GM19025 (cell line): ENCODE results near the gene ILKAP.

Experiments used
- ATAC-seq: cut with Tn5 transposase; IDR thresholded peaks from one replicate; pipeline ENCODE4 v1.9.1; 2021; ENCODE audit warnings: mild to moderate bottlenecking, low read depth, moderate library complexity; ENCODE audit not compliant: unreplicated experiment

The ILKAP gene

DNA sequence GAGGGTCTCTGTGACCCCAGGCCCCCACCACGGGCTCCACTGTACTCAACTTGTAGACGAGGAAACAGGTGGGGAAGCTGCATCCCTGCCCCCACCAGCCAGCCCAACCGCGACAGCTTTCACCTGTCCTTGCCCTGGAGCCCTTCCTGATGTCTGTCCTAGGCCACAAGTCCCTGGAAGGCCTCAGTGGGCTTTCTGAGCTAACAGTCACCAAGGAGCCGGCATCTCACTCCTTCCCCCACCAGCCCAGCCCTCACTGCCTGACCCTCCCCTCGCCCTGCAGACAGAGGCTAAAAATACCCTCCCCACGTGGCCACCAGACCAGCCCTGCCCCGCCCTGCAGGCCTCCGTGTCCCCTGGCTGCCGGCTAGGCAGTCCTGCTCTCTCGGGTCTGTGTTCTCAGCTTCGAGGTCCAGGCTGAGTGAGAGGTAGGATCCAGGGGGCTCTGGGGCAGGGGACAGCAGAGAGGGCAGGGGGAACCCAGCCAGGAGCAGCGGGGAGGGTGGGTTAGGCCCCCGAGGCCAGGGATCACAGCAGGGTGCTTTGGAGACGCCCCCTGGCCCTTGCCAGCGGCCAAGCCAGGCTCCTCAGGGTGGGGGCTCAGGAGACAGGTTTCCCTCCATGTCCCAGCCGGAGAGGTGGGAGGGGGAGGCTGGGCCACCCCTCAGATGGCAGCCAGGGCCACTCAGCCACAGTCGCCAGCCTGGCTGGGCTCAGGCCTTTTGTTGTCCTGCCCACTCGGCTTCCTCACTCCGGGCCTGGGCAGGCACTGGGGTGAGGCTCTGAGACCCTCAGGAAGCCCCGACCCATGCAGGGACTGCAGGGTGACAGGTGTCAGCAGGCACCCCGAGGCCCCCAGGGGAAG lies 64.9 kb downstream of the ILKAP start, which contains the start of gene KLHL30:
KLHL30 (plus strand) TSS at position 338 of the 865 bp plus-strand sequence. CDS start 2,087 bp downstream, outside the sequence.
- no peak for ATAC-seq

DNA sequence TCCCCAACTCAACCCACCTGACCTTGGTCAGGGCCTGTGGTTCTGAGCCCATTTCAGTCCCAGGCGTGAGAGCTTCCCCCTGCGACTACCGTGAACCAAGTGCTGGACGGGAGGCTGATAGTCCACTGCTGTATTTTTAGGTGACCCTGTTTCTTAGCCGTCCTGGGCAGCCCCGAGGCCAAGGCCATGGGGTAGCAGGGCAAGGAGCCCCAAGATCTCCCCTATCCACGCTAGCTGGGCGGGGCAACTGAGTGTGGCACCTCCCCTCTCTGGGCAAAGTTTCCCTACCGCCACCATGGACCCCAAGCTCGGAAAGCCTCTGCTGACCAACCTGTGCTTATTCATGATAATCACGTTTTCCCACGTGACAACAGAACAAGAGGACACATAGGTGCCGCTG lies 65.6 kb downstream of the ILKAP start:
- ATAC-seq: no peak

DNA sequence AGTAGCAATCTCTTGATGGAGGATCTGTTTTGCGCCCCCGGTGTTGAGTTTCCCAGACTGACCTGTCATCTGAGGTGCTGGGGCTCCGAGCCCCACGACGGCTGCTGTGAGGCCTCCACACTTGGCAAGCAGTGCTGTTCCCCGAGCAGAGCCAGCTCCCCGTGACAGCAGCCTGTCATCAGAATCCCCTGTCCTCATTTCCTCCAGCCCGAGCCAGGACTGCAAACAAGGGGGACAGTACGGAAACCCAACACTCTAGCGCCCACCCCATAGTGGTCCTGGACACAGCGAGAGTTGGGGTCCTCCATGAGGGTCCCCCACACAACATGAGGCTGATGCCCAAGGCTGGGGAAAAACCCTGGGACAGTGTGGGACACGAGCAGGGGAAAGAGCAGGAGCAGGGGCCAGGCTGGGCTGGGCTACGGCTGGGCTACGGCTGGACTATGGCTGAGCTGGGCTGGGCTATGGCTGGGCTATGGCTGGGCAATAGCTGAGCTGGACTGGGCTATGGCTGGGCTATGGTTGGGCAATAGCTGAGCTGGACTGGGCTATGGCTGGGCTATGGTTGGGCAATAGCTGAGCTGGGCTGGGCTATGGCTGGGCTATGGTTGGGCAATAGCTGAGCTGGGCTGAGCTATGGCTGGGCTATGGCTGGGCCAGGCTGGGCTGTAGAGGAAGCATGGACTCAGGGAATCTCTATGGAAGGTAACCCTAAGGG lies 66.5 kb downstream of the ILKAP start:
- no peak for ATAC-seq

DNA sequence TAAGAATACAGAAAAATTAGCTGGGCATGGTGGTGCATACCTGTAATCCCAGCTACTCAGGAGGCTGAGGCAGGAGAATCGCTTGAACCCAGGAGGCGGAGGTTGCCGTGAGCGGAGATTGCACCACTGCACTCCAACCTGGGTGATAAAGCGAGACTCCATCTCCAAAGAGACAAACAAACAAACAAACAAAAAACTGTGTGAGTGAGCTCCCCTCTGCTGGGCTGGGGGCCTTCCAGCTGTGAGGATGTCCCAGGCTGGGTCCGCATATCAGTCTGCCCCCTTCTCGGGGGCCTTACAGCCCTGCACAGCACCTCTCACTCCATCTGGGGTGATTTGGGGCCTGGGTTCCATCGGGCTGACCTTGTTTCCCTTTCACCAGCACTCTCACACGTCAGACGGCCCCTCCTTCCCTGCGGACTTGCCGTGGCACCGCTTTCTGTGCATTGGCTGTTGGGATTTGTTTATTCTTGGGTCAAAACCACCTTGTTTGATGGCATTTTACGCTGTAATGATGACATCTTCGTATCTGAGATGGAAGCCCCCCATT lies 67.8 kb downstream of the ILKAP start:
- ATAC-seq: no peak

DNA sequence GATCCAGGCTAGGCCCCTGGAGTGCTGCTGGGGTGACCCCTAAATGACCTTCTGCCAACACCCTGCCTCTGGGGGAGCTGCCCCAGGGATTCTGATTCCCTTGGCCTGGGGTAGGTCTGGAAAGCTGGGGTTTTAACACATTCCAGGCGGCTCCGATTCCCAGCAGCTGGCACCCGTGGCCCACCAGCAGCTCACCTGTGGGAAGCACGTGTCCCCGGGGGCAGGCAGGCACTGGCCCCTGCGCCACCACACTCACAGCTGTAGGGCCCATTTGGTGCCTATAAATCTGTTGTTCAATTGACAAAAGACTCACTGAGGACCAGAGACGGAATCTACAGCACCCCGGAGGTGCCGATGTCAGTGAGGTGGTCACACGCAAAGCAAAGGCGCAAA lies 69.1 kb downstream of the ILKAP start:
- no peak for ATAC-seq

- no peak for ATAC-seq
Observed at GRCh38 chr2:238133499-238134392, 69.7 kb downstream of the ILKAP start.

GRCh38 chr2:238132463-238133450 lies 70.7 kb downstream of the ILKAP start:
- no peak for ATAC-seq

- ATAC-seq: no peak
Observed at GRCh38 chr2:238131761-238132462, 71.6 kb downstream of the ILKAP start.

DNA sequence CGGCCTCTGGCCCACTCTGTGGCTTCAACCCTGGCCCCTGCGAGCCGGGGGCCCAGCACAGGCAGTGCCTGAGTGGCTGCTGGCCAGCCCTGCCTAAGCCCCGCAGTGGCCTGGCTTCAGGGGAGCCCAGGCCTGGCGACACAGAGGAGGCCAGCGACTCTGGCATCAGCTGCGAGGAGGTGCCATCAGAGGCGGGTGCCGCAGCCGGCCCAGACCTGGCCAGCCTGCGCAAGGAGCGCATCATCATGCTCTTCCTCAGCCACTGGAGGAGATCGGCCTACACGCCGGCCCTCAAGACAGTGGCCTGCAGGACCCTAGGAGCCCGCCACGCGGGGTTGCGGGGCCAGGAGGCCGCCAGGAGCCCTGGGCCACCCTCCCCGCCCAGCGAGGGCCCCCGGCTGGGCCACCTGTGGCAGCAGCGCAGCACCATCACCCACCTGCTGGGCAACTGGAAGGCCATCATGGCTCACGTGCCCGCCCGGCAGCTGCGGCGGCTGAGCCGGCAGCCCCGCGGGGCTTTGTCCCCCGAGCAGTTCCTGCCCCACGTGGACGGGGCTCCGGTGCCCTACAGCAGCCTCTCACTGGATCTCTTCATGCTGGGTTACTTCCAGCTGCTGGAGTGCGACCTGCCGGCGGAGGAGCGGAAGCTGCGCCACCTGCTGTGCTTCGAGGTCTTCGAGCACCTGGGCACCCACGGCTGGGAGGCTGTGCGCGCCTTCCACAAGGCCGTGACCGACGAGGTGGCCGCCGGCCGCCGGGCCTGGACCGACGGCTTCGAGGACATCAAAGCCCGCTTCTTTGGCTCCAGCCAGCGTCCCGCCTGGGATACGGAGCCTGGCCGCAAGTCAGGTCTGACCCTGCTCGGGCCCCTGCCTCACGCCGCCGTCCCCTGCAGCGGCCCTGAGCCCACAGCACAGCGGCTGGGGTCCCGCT lies 72.5 kb downstream of the ILKAP start:
- ATAC-seq: no peak

DNA sequence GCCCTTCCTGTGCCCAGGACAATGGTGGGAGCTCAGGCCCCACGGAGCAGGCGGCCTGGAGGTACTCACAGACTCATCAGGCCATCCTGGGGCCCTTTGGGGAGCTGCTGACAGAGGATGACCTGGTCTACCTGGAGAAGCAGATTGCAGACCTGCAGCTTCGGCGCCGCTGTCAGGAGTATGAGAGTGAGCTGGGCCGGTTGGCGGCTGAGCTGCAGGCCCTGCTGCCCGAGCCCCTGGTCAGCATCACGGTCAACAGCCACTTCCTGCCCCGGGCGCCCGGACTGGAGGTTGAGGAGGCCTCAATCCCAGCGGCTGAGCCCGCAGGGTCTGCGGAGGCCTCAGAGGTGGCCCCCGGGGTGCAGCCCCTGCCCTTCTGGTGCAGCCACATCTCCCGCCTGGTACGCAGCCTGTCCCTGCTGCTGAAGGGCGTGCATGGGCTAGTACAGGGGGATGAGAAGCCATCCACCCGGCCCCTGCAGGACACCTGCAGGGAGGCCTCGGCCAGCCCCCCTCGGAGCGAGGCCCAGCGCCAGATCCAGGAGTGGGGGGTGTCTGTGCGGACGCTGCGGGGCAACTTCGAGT lies 73.3 kb downstream of the ILKAP start:
- ATAC-seq: no peak

DNA sequence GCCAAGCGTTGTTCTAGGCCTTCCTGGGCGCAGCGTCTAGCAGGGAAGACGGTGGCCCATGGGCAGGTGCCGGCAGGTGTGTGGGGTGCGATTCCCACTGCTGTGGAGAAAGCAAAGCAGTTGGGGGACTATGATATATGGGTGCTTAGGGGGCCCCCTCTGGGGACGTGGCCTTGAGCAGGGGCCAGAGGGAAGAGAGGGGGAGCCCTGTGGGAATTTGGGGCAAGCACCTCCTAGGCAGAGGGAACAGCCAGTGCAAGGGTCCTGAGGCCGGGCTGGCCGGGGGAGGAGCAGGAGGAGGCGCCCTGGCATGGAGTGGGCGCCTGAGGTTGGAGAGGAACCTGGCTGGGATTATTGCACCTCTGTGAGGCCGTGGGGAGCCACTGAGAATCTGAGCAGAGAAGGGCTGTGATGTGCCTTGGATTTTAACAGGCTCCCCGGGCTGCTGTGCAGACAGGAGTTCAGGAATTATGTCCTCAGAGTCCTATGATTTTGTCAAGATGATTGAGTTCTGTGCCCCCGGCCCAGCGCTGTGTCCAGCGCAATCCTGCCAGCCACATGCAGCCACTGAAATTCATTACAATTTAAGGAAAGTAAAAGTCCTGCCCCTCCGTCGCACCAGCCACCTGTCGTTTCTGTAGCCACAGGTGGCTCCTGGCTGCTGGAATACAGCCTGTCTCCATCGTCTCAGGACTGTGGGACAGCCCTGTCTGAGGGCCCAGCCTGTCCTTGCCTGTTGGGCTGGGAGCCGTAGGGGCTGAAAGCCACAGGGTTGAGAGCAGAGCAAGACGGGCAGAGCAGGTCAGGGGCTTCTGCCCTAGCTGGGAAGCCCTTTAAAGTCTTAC lies 74.1 kb downstream of the ILKAP start:
- no peak for ATAC-seq

GRCh38 chr2:238128534-238129001 lies 74.9 kb downstream of the ILKAP start:
- ATAC-seq: no peak

- no peak for ATAC-seq
Observed at GRCh38 chr2:238128061-238128440, 75.4 kb downstream of the ILKAP start.

- ATAC-seq: peak; percentile 60
Observed at GRCh38 chr2:238127165-238128060, 76.1 kb downstream of the ILKAP start.

DNA sequence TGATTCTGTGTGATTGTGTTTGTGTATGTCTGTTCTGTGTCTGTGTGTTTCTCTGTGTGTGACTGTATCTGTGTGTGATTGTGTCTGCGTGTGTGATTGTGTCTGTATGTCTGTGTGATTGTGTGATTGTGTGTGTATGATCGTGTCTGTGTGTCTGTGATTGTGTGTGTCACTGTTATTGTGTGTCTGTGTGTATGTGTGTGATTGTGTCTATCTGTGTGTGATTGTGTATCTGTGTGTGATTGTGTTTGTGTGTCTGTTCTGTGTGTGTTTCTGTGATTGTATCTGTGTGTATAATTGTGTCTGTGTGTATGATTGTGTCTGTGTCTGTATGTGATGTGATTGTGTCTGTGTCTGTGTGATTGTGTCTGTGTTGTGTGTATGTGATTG lies 76.7 kb downstream of the ILKAP start:
- ATAC-seq: no peak
